IMR-90 (cell line): ENCODE data around the gene DNAH3. TPM values are rescaled to one million over a fixed set of nuclear protein-coding genes. Genes with fewer than 3 reads are reported as not detected.

Source experiments
- ATAC-seq: fragments of 200-7000 bp; cut with Tn5 transposase; 2 replicates; pipeline ENCODE4 v1.9.1; 2020; ENCODE audit warnings: low read depth, mild to moderate bottlenecking, moderate library complexity
- BruUV-seq: library from RNA; stranded (reverse); fragments of 400-500 nt; replicated peaks from 2 replicates; lab custom pipeline; 2021; lab: Mats Ljungman, UMichigan
- CTCF ChIA-PET: fragments of 300-600 bp; formaldehyde crosslinking; extraction: SDS; loops from one replicate; lab custom pipeline; 2021; ENCODE audit warnings: antibody characterized with exemption; lab: Yijun Ruan, JAX
- POLR2A ChIA-PET: fragments of 300-600 bp; sonication (Branson Sonifier 250); formaldehyde crosslinking; loops from one replicate; lab custom pipeline; 2022; ENCODE audit warnings: antibody characterized with exemption; ENCODE audit not compliant: unreplicated experiment; lab: Charles Lee
- DNase-seq: peaks from one replicate; pipeline ENCODE4 v3.0.0; 2013
- H2AFZ ChIP-seq: replicated peaks from 2 replicates; pipeline ENCODE3; 2013; ENCODE audit warnings: low read length, mild to moderate bottlenecking; ENCODE audit not compliant: poor library complexity
- H2AK5ac ChIP-seq: 2 replicates; pipeline ENCODE4 v1.6.1; 2013; ENCODE audit warnings: low read depth, low read length, inconsistent platforms
- H2AK9ac ChIP-seq: replicated peaks from 2 replicates; pipeline ENCODE3; 2013; ENCODE audit warnings: mild to moderate bottlenecking, low read depth, low read length, moderate library complexity; ENCODE audit not compliant: poor library complexity
- H2BK120ac ChIP-seq: 2 replicates; pipeline ENCODE4 v1.6.1; 2013; ENCODE audit warnings: low read depth, low read length, inconsistent platforms
- H2BK15ac ChIP-seq: 3 replicates; pipeline ENCODE4 v1.6.1; 2013; ENCODE audit warnings: low read depth, low read length, inconsistent platforms
- H2BK20ac ChIP-seq: 2 replicates; pipeline ENCODE4 v1.6.1; 2013; ENCODE audit warnings: low read depth, mild to moderate bottlenecking, inconsistent platforms, low read length, moderate library complexity
- H2BK5ac ChIP-seq: 2 replicates; pipeline ENCODE4 v1.6.1; 2013; ENCODE audit warnings: mild to moderate bottlenecking, low read depth, low read length, inconsistent platforms; ENCODE audit not compliant: poor library complexity, severe bottlenecking
- H3K14ac ChIP-seq: replicated peaks from 2 replicates; pipeline ENCODE4 v1.6.1; 2013; ENCODE audit warnings: low read depth, low read length, inconsistent platforms
- H3K18ac ChIP-seq: 2 replicates; pipeline ENCODE4 v1.6.1; 2013; ENCODE audit warnings: low read depth, low read length, control low read depth
- H3K23ac ChIP-seq: 2 replicates; pipeline ENCODE4 v1.6.1; 2013; ENCODE audit warnings: low read depth, low read length, inconsistent platforms
- H3K27ac ChIP-seq: 2 replicates; pipeline ENCODE4 v1.5.1; 2013; ENCODE audit warnings: mild to moderate bottlenecking, control low read depth, low read length; ENCODE audit not compliant: insufficient read depth
- H3K27me3 ChIP-seq: 2 replicates; pipeline ENCODE4 v1.6.1; 2013; ENCODE audit warnings: low read length; ENCODE audit not compliant: control insufficient read depth, insufficient read depth
- H3K36me3 ChIP-seq: 2 replicates; pipeline ENCODE4 v1.6.1; 2013; ENCODE audit warnings: low read length, mixed read lengths; ENCODE audit not compliant: control insufficient read depth, insufficient read depth
- H3K4ac ChIP-seq: 2 replicates; pipeline ENCODE4 v1.6.1; 2013; ENCODE audit warnings: low read depth, low read length, inconsistent platforms
- H3K4me1 ChIP-seq: 2 replicates; pipeline ENCODE4 v1.6.1; 2013; ENCODE audit warnings: low read length, mixed read lengths; ENCODE audit not compliant: control insufficient read depth, insufficient read depth
- H3K4me2 ChIP-seq: 2 replicates; pipeline ENCODE4 v1.6.1; 2013; ENCODE audit warnings: low read depth, mild to moderate bottlenecking, control low read depth, low read length, moderate library complexity
- H3K4me3 ChIP-seq: 2 replicates; pipeline ENCODE4 v1.5.1; 2013; ENCODE audit warnings: low read depth, mild to moderate bottlenecking, control low read depth, low read length, moderate library complexity; ENCODE audit not compliant: insufficient read depth
- H3K56ac ChIP-seq: 2 replicates; pipeline ENCODE4 v1.6.1; 2013; ENCODE audit warnings: low read length, inconsistent platforms; ENCODE audit not compliant: insufficient read depth; ENCODE audit errors: extremely low read depth
- H3K79me1 ChIP-seq, 2 experiments: 2 replicates each; pipeline ENCODE4 v1.6.1; 2013; ENCODE audit warnings: low read length in 2 of 2, inconsistent platforms in 1 of 2, low read depth in 1 of 2
- H3K9ac ChIP-seq: 2 replicates; pipeline ENCODE4 v1.6.1; 2013; ENCODE audit warnings: low read depth, low read length, control low read depth
- H3K9me1 ChIP-seq: 2 replicates; pipeline ENCODE4 v1.6.1; 2013; ENCODE audit warnings: low read length, inconsistent platforms; ENCODE audit not compliant: insufficient read depth
- H3K9me3 ChIP-seq: 2 replicates; pipeline ENCODE4 v1.6.1; 2013; ENCODE audit warnings: low read length; ENCODE audit not compliant: control insufficient read depth, insufficient read depth
- H4K20me1 ChIP-seq: 2 replicates; pipeline ENCODE4 v1.6.1; 2013; ENCODE audit warnings: low read length, inconsistent platforms; ENCODE audit not compliant: insufficient read depth
- H4K5ac ChIP-seq: 2 replicates; pipeline ENCODE4 v1.6.1; 2013; ENCODE audit warnings: mild to moderate bottlenecking, low read depth, low read length, control low read depth
- H4K8ac ChIP-seq, 2 experiments: 2 replicates each; pipeline ENCODE4 v1.6.1; 2013; ENCODE audit warnings: low read depth in 2 of 2, low read length in 2 of 2, control low read depth in 1 of 2, inconsistent platforms in 1 of 2
- H4K91ac ChIP-seq: 2 replicates; pipeline ENCODE4 v1.6.1; 2013; ENCODE audit warnings: low read depth, low read length, inconsistent platforms; ENCODE audit not compliant: insufficient read depth
- BHLHE40 ChIP-seq: fragments of 150-350 bp; IDR thresholded peaks from 2 replicates; pipeline ENCODE4 v1.6.1; 2016; ENCODE audit warnings: mild to moderate bottlenecking, low read depth, low read length
- CEBPB ChIP-seq: IDR thresholded peaks from 2 replicates; pipeline ENCODE4 v1.6.1; 2012; ENCODE audit warnings: low read depth, low read length, improper control_type of control experiment
- CHD1 ChIP-seq: IDR thresholded peaks from 2 replicates; pipeline ENCODE4 v1.6.1; 2012; ENCODE audit warnings: low read depth, low read length, improper control_type of control experiment
- FOS ChIP-seq: fragments of 150-350 bp; IDR thresholded peaks from 2 replicates; pipeline ENCODE4 v1.6.1; 2016; ENCODE audit warnings: low read depth, low read length
- MAFK ChIP-seq: IDR thresholded peaks from 2 replicates; pipeline ENCODE4 v1.6.1; 2012; ENCODE audit warnings: low read depth, low read length, improper control_type of control experiment
- MAZ ChIP-seq: IDR thresholded peaks from 2 replicates; pipeline ENCODE4 v1.6.1; 2012; ENCODE audit warnings: low read depth, mild to moderate bottlenecking, low read length, improper control_type of control experiment, moderate library complexity, borderline replicate concordance
- MXI1 ChIP-seq: IDR thresholded peaks from 2 replicates; pipeline ENCODE4 v1.6.1; 2012; ENCODE audit warnings: low read depth, mild to moderate bottlenecking, low read length, moderate library complexity, borderline replicate concordance
- NFE2L2 ChIP-seq: fragments of 150-350 bp; IDR thresholded peaks from 2 replicates; pipeline ENCODE4 v1.6.1; 2016; ENCODE audit warnings: low read depth, mild to moderate bottlenecking, low read length
- RAD21 ChIP-seq: IDR thresholded peaks from 2 replicates; pipeline ENCODE4 v1.6.1; 2012; ENCODE audit warnings: low read length, improper control_type of control experiment
- RCOR1 ChIP-seq: IDR thresholded peaks from 2 replicates; pipeline ENCODE4 v1.6.1; 2012; ENCODE audit warnings: mild to moderate bottlenecking, low read length, improper control_type of control experiment; ENCODE audit not compliant: insufficient replicate concordance
- RFX5 ChIP-seq: IDR thresholded peaks from 2 replicates; pipeline ENCODE4 v1.8.0; 2012; ENCODE audit warnings: low read depth, mild to moderate bottlenecking, low read length, moderate library complexity
- SMC3 ChIP-seq: fragments of 150-350 bp; IDR thresholded peaks from 2 replicates; pipeline ENCODE4 v1.6.1; 2016; ENCODE audit warnings: low read depth, mild to moderate bottlenecking, antibody characterized with exemption, low read length, moderate library complexity
- WGBS, 2 experiments: methylation state at CpG; one replicate each; pipeline versions ENCODE4 v1.1.5 to v1.1.7; 2013; ENCODE audit warnings: missing lambda C conversion rate in 2 of 2; ENCODE audit not compliant: insufficient read length in 1 of 2; ENCODE audit errors: extremely low coverage in 2 of 2; 5-methylcytosine and 5-hydroxymethylcytosine counted together
- dilution Hi-C: fragments of 300-500 bp; cut with HindIII; formaldehyde crosslinking; loops from one replicate; pipeline ENCODE4 v1.14.3; 2018; ENCODE audit warnings: low sequenced_read_pairs; ENCODE audit not compliant: unreplicated experiment
- in situ Hi-C: fragments of 300-500 bp; cut with MboI; formaldehyde crosslinking; loops from 3 replicates; pipeline ENCODE4 v1.14.3; 2019; ENCODE audit warnings: low sequenced_read_pairs, inconsistent platforms, mixed read lengths
- intact Hi-C: fragments of 100-400 bp; cut with micrococcal nuclease; formaldehyde crosslinking; loops from 2 replicates; pipeline ENCODE4 v1.10.0; 2022
- polyA plus RNA-seq, 3 experiments: library from polyadenylated mRNA; depleted of rRNA; stranded (reverse); fragments of >200 nt; gene quantifications; 2 replicates each; pipeline ENCODE4 v1.2.3, GENCODE V29; 2012; ENCODE audit warnings: low replicate concordance in 1 of 3
- total RNA-seq: library from RNA; depleted of rRNA; stranded (reverse); fragments of >200 nt; gene quantifications from 2 replicates; pipeline ENCODE4 v1.2.3, GENCODE V29; 2012
- TF ChIP-seq, protein P1 (sequence below): conservative IDR thresholded peaks from 2 replicates; pipeline ENCODE4 v1.5.1; 2012; ENCODE audit warnings: mild to moderate bottlenecking, low read depth, low read length, improper control_type of control experiment
- TF ChIP-seq, protein P2 (sequence below): fragments of 150-350 bp; IDR thresholded peaks from 2 replicates; pipeline ENCODE4 v1.6.1; 2017; ENCODE audit warnings: mild to moderate bottlenecking, antibody characterized with exemption, low read length, low read depth
- TF ChIP-seq, protein P3 (sequence below): fragments of 150-350 bp; IDR thresholded peaks from 2 replicates; pipeline ENCODE4 v1.6.1; 2016; ENCODE audit warnings: low read depth, mild to moderate bottlenecking, low read length, moderate library complexity, borderline replicate concordance

Gene DNAH3
- total and polyA plus RNA-seq, 2 of the 4 experiments (the other 2 are of a cell fraction), result not detected

DNA sequence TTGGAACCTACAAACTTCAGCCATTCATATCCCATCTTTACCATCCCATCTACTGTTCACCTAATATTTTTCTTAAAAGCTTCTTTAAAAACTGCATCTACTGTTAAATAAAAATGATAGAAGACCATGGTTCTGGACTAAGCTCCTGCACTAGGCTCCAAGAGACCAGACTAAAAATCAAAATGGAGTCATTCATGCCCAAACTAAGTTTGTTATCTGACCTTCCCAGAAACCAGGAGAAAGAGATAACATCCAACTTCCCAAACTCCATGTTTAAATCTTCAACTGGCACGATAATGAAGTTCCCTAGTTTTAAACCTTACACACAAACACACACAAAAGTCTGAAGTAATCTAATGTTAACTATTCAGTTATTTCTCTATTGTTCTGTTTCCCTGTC, 264.3 kb downstream of the DNAH3 start:
- Histone ChIP-seq H3K79me1 (peaks cover 9 to 73% of the 10 kb centered on the region in 2 experiments), H2AK5ac (no peak overlapping the region), H3K9me1 (peaks cover 20% of the 10 kb centered on the region), H3K4ac (no peak overlapping the region), H3K14ac (no peak overlapping the region), H3K36me3 (peaks cover 5% of the 10 kb centered on the region), H3K23ac (no peak overlapping the region), H3K56ac (no peak overlapping the region), H3K9me3 (no peaks in the 10 kb centered on the region), H2BK15ac (no peak overlapping the region), H3K9ac (no peak overlapping the region), H2BK120ac (no peak overlapping the region), H4K91ac (no peak overlapping the region), H3K18ac (no peak overlapping the region), H3K4me1 (peaks cover 9% of the 10 kb centered on the region; the same call in 1 of the 2 replicates), H3K4me3 (no peak overlapping the region), H3K4me2 (no peak overlapping the region), H2BK5ac (peak overlapping the region; percentile 35), H2AK9ac (no peak overlapping the region), H2BK20ac (no peak overlapping the region), H4K8ac (no peak overlapping the region), H3K27me3 (no peaks in the 10 kb centered on the region), H4K20me1 (peaks cover 46% of the 10 kb centered on the region), H3K27ac (no peak overlapping the region), H2AFZ (no peak overlapping the region), H4K5ac (no peak overlapping the region; the same call in 1 of the 2 replicates)
- dilution Hi-C loops (no loop called here), in situ Hi-C loops (no loop called here), intact Hi-C loops (no loop called here)
- no TSS peak for BruUV-seq
- CTCF ChIA-PET, result no interaction called here
- ATAC-seq (no peak), DNase-seq (no peak)
- TF ChIP-seq RCOR1 (no peak), MAZ (no peak), CEBPB (no peak), BHLHE40 (no peak), NFE2L2 (no peak), SMC3 (no peak), MXI1 (no peak), RFX5 (no peak), RAD21 (no peak), MAFK (no peak), FOS (no peak), CHD1 (no peak)
- TF ChIP-seq, protein P1, sequence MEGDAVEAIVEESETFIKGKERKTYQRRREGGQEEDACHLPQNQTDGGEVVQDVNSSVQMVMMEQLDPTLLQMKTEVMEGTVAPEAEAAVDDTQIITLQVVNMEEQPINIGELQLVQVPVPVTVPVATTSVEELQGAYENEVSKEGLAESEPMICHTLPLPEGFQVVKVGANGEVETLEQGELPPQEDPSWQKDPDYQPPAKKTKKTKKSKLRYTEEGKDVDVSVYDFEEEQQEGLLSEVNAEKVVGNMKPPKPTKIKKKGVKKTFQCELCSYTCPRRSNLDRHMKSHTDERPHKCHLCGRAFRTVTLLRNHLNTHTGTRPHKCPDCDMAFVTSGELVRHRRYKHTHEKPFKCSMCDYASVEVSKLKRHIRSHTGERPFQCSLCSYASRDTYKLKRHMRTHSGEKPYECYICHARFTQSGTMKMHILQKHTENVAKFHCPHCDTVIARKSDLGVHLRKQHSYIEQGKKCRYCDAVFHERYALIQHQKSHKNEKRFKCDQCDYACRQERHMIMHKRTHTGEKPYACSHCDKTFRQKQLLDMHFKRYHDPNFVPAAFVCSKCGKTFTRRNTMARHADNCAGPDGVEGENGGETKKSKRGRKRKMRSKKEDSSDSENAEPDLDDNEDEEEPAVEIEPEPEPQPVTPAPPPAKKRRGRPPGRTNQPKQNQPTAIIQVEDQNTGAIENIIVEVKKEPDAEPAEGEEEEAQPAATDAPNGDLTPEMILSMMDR, result no peak
- TF ChIP-seq, protein P2, sequence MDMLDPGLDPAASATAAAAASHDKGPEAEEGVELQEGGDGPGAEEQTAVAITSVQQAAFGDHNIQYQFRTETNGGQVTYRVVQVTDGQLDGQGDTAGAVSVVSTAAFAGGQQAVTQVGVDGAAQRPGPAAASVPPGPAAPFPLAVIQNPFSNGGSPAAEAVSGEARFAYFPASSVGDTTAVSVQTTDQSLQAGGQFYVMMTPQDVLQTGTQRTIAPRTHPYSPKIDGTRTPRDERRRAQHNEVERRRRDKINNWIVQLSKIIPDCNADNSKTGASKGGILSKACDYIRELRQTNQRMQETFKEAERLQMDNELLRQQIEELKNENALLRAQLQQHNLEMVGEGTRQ, result no peak
- TF ChIP-seq, protein P3, sequence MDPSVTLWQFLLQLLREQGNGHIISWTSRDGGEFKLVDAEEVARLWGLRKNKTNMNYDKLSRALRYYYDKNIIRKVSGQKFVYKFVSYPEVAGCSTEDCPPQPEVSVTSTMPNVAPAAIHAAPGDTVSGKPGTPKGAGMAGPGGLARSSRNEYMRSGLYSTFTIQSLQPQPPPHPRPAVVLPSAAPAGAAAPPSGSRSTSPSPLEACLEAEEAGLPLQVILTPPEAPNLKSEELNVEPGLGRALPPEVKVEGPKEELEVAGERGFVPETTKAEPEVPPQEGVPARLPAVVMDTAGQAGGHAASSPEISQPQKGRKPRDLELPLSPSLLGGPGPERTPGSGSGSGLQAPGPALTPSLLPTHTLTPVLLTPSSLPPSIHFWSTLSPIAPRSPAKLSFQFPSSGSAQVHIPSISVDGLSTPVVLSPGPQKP, result no peak
- POLR2A ChIA-PET, result no interaction called here
- no CpG with 5 or more reads among the region's 1 CpG for WGBS, 2 experiments
